ENCODE results near the gene PRDM13. TPM values are rescaled to one million over a fixed set of nuclear protein-coding genes. Genes with fewer than 3 reads are reported as not detected.

Gene PRDM13
- polyA plus RNA-seq, 1 donor (not counting 4 experiments of a cell fraction or from before 2014, with no cell fraction given): not detected

DNA sequence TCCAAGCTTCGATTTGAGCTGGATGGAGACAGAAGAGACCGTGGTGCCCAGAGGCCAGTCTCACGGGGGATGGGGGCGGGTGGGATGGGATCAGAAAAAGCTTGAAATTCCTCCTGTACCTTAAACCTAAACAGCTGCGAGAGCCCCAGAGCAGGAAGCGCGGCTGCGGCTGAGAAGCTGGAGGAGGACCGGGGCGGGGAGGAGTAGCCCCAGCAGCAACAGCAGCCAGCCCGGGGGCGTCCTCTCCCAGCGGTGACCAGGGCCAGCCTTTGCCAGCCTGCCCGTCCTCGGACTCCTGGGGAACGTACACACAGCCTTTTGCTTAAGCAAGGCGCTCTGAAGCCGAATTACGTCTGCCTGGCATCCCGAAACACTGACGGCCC is 17.4 kb upstream of the PRDM13 start:
- H3K27me3 ChIP-seq (ENCODE audit: control insufficient read depth, extremely low read depth, insufficient read depth, low read length): peaks cover 63% of the 10 kb centered on the region
- no peaks in the 10 kb centered on the region for H3K9me1 ChIP-seq (ENCODE audit: control insufficient read depth, extremely low read depth, insufficient read depth, low read length)
- no peaks in the 10 kb centered on the region for H3K79me2 ChIP-seq (ENCODE audit: control insufficient read depth, insufficient read depth, low read length)
- FAIRE-seq: no peak
- H3K4me3 ChIP-seq (ENCODE audit: control insufficient read depth in 2 of 3, extremely low read depth in 1 of 3, insufficient read depth in 2 of 3, low read depth in 1 of 3, low read length in 3 of 3): peak overlapping the region; percentile 35 to 66 (median 62)
- no peak for DNase-seq (ENCODE audit: low read depth, low spot score)
- H3K27ac ChIP-seq (ENCODE audit: control insufficient read depth, insufficient read depth, low read length): no peak overlapping the region
- H3K4me2 ChIP-seq (ENCODE audit: control insufficient read depth, extremely low read depth, insufficient read depth, low read depth, low read length): peak overlapping the region; percentile 61
- H3K9ac ChIP-seq (ENCODE audit: control insufficient read depth, extremely low read depth, insufficient read depth, low read length): no peak overlapping the region
- no peaks in the 10 kb centered on the region for H3K4me1 ChIP-seq (ENCODE audit: control insufficient read depth, extremely low read depth, insufficient read depth, low read length)
- dilution Hi-C loops (cut with MboI; ENCODE audit: extremely low pct_ligation_motif_present, low sequenced_read_pairs): no loop called here
- no peaks in the 10 kb centered on the region for H3K9me3 ChIP-seq (ENCODE audit: control insufficient read depth, low read depth, low read length)
- no peaks in the 10 kb centered on the region for H4K20me1 ChIP-seq (ENCODE audit: control insufficient read depth, extremely low read depth, insufficient read depth, low read length)
- no peaks in the 10 kb centered on the region for H3K36me3 ChIP-seq (ENCODE audit: control insufficient read depth in 2 of 2, extremely low read depth in 1 of 2, insufficient read depth in 2 of 2, low read length in 2 of 2)
- no peak for TF ChIP-seq EZH2 (IDR thresholded peaks at IDR 0.05; ENCODE audit: low read length)
- TF ChIP-seq, protein P1, sequence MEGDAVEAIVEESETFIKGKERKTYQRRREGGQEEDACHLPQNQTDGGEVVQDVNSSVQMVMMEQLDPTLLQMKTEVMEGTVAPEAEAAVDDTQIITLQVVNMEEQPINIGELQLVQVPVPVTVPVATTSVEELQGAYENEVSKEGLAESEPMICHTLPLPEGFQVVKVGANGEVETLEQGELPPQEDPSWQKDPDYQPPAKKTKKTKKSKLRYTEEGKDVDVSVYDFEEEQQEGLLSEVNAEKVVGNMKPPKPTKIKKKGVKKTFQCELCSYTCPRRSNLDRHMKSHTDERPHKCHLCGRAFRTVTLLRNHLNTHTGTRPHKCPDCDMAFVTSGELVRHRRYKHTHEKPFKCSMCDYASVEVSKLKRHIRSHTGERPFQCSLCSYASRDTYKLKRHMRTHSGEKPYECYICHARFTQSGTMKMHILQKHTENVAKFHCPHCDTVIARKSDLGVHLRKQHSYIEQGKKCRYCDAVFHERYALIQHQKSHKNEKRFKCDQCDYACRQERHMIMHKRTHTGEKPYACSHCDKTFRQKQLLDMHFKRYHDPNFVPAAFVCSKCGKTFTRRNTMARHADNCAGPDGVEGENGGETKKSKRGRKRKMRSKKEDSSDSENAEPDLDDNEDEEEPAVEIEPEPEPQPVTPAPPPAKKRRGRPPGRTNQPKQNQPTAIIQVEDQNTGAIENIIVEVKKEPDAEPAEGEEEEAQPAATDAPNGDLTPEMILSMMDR (optimal IDR thresholded peaks at IDR 0.05 in 1 of 3, IDR thresholded peaks at IDR 0.05 in 1 of 3, conservative IDR thresholded peaks at IDR 0.05 in 1 of 3; ENCODE audit: extremely low read depth in 1 of 3, insufficient read depth in 2 of 3, low read length in 3 of 3): no peak
- no peak overlapping the region for H2AFZ ChIP-seq (ENCODE audit: control insufficient read depth, low read length)

DNA sequence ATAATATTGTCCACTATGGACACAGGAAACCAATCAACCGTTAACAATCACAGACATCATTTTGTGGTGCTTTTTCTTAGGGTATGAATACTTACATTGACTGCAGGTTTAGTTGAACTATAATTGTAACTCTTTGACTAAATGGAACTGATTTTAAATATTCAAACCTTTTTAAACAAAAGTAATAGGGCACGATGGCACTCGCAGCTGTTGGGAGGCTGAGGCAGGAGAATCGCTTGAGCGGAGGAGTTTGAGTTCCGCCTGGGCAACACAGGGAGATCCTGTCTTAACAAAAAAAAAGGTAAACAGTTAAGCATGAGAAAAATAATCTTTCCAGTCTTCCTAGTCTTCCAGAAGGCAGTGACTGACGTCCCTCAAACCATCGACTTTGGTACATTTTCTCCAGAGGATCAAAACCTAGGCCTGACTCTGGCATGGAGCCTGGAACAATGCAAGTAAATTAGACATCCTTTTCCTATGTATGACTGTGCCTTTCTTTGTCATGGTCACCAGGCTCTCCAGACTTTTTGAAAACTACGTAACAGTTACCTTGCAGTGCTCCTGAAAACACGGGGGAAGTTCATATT is 16.6 kb upstream of the PRDM13 start:
- Histone ChIP-seq H3K4me3 (ENCODE audit: control insufficient read depth in 2 of 3, extremely low read depth in 1 of 3, insufficient read depth in 2 of 3, low read depth in 1 of 3, low read length in 3 of 3) (no peak overlapping the region), H3K36me3 (ENCODE audit: control insufficient read depth in 2 of 2, extremely low read depth in 1 of 2, insufficient read depth in 2 of 2, low read length in 2 of 2) (no peaks in the 10 kb centered on the region), H4K20me1 (ENCODE audit: control insufficient read depth, extremely low read depth, insufficient read depth, low read length) (no peaks in the 10 kb centered on the region), H3K4me2 (ENCODE audit: control insufficient read depth, extremely low read depth, insufficient read depth, low read depth, low read length) (no peak overlapping the region), H3K79me2 (ENCODE audit: control insufficient read depth, insufficient read depth, low read length) (no peaks in the 10 kb centered on the region), H3K27ac (ENCODE audit: control insufficient read depth, insufficient read depth, low read length) (no peak overlapping the region), H3K9me3 (ENCODE audit: control insufficient read depth, low read depth, low read length) (no peaks in the 10 kb centered on the region), H3K27me3 (ENCODE audit: control insufficient read depth, extremely low read depth, insufficient read depth, low read length) (peaks cover 69% of the 10 kb centered on the region), H3K9ac (ENCODE audit: control insufficient read depth, extremely low read depth, insufficient read depth, low read length) (no peak overlapping the region), H3K4me1 (ENCODE audit: control insufficient read depth, extremely low read depth, insufficient read depth, low read length) (no peaks in the 10 kb centered on the region), H2AFZ (ENCODE audit: control insufficient read depth, low read length) (no peak overlapping the region), H3K9me1 (ENCODE audit: control insufficient read depth, extremely low read depth, insufficient read depth, low read length) (no peaks in the 10 kb centered on the region)
- FAIRE-seq (no peak), DNase-seq (ENCODE audit: low read depth, low spot score) (no peak)
- TF ChIP-seq EZH2 (IDR thresholded peaks at IDR 0.05; ENCODE audit: low read length): no peak
- TF ChIP-seq, protein P1 (optimal IDR thresholded peaks at IDR 0.05 in 1 of 3, IDR thresholded peaks at IDR 0.05 in 1 of 3, conservative IDR thresholded peaks at IDR 0.05 in 1 of 3; ENCODE audit: extremely low read depth in 1 of 3, insufficient read depth in 2 of 3, low read length in 3 of 3): no peak
- dilution Hi-C loops (cut with MboI; ENCODE audit: extremely low pct_ligation_motif_present, low sequenced_read_pairs): no loop called here
